ENCODE measurements around the gene CCDC90B. TPM values are rescaled to one million over a fixed set of nuclear protein-coding genes. Genes with fewer than 3 reads are reported as not detected.

The CCDC90B gene
- total RNA-seq (2021; fragmentation: NEBNext Ultra II Directional; extraction: Animal tissue kit (Norgen Biotek cat#: 25700)), result 10 to 100 TPM; 44.0 to 57.9 (median 50.2) TPM
- long read RNA-seq, full-length matches to known transcripts, result 70 of 96 reads
- long read RNA-seq, partial matches to known transcripts, result 8 of 96 reads
- long read RNA-seq, other reads (novel, unspliced or antisense), result 18 of 96 reads

DNA sequence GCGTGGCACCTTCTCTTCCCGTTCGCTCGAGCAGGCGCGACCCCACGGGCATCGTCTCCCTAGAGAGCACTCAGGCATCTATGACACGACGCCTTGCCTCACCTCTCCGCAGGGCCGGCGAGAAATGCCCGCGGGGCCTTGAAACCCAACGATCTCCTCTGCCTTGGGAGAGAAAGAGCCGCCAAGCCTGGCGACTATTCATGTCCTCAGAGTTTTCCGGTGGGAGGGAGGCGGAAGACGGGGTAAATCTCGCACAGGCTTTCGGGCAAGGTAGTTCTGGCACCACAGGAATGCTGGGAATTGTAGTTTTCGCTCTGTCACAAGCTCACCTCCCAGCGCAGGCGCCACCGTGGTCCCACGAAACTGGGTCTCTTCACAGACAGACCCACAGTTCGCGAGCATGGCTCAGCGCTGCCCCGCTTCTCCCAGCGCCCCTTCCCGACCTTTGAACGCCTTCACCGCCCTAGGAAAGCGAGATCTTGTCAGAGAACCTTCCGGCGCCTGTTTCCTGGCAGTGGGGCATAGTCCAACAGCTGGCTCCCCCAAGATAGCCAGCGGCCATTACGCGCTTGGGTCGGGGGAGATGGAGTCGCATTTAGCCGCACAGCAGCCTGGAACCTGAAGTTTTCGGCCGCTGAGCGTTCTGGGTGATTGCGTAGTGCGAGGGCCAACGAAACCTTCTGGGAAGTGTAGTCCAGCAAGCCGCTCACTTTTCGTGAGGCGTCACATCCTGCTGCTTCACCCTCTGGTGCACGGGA is at the start of gene CCDC90B:
TSS of gene CCDC90B (minus strand) at position 597 of the 758 bp plus-strand sequence. CDS start at position 202, 395 bp downstream.
- DNase-seq, result peak; percentile 96
- TF ChIP-seq, protein P1, sequence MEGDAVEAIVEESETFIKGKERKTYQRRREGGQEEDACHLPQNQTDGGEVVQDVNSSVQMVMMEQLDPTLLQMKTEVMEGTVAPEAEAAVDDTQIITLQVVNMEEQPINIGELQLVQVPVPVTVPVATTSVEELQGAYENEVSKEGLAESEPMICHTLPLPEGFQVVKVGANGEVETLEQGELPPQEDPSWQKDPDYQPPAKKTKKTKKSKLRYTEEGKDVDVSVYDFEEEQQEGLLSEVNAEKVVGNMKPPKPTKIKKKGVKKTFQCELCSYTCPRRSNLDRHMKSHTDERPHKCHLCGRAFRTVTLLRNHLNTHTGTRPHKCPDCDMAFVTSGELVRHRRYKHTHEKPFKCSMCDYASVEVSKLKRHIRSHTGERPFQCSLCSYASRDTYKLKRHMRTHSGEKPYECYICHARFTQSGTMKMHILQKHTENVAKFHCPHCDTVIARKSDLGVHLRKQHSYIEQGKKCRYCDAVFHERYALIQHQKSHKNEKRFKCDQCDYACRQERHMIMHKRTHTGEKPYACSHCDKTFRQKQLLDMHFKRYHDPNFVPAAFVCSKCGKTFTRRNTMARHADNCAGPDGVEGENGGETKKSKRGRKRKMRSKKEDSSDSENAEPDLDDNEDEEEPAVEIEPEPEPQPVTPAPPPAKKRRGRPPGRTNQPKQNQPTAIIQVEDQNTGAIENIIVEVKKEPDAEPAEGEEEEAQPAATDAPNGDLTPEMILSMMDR (IDR thresholded peaks at IDR 0.05), result no peak
- peaks cover 51% of the 10 kb centered on the region for H3K4me1 Mint-ChIP-seq (ENCODE audit: low read depth)
- peak within 1 kb of the TSS; percentile 99 for H3K27ac Mint-ChIP-seq
- peaks cover 8% of the 10 kb centered on the region for H3K36me3 Mint-ChIP-seq (ENCODE audit: low read depth)
- no peaks in the 10 kb centered on the region for H3K9me3 Mint-ChIP-seq
- H3K4me3 Mint-ChIP-seq, result peak within 1 kb of the TSS; percentile 91
- no peaks in the 10 kb centered on the region for H3K27me3 Mint-ChIP-seq (ENCODE audit: insufficient read depth)

DNA sequence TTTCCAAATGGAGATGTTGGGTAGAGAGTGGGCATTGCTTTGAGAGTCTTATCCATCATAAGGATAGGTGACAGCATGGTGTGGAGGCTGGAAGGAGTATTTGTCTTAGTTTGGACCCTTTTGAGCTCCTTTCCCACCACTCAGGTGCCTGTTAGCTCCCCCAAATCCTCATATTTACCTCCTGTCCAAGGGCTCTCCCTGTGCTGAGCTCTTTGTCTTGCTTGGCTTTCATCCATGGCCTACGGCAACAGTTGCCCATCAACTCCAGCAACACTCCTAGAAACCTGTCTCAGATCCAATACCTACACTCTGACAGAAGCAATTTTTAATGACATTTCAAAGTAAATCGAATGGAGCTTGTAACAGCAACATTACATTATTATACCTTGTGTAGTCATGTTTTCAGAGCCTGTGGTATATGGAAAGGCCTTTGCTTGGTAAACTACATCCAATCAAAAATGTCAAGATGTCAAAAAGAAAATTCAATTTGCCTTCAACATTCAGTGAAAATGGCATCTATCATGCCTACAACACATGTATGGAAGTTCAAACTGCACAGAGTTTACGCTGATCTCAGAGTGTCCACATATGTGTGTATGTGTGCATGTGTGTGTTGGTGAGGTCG is 49.4 kb upstream of the CCDC90B start:
- Mint-ChIP-seq H3K4me3 (no peak overlapping the region), H3K9me3 (no peaks in the 10 kb centered on the region; the same call in 1 of the 2 replicates), H3K27me3 (ENCODE audit: insufficient read depth) (no peaks in the 10 kb centered on the region), H3K36me3 (ENCODE audit: low read depth) (no peaks in the 10 kb centered on the region), H3K27ac (no peak overlapping the region), H3K4me1 (ENCODE audit: low read depth) (no peaks in the 10 kb centered on the region)
- TF ChIP-seq, protein P1 (IDR thresholded peaks at IDR 0.05), result no peak
- no peak for DNase-seq

DNA sequence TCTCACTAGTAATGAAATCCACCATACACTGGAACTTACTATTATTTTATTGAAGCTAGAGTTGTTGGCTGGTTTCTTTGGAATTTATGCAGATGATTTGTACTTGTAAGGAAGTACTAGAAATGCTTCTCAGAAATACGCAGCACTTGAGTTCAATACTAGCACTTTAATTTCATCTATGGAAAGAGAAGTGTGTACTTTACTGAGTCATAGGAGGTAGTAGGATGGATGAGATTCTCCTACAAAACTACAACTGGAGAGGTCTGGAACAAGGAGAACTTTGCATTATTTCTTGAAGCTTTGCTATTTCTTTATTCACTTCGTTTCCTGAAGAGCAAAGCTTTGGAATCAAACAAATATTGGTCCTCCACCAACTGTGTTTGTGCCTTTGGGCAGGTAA is 44.1 kb upstream of the CCDC90B start:
- H3K4me3 Mint-ChIP-seq, result no peak overlapping the region
- peaks cover 3% of the 10 kb centered on the region; the same call in 1 of the 2 replicates for H3K27me3 Mint-ChIP-seq (ENCODE audit: insufficient read depth)
- TF ChIP-seq, protein P1 (IDR thresholded peaks at IDR 0.05), result no peak
- H3K36me3 Mint-ChIP-seq (ENCODE audit: low read depth), result no peaks in the 10 kb centered on the region
- no peaks in the 10 kb centered on the region; the same call in 1 of the 2 replicates for H3K9me3 Mint-ChIP-seq
- H3K4me1 Mint-ChIP-seq (ENCODE audit: low read depth), result no peaks in the 10 kb centered on the region
- H3K27ac Mint-ChIP-seq, result no peak overlapping the region
- no peak for DNase-seq

GRCh38 chr11:83326326-83326725 is 40.2 kb upstream of the CCDC90B start:
- Mint-ChIP-seq H3K36me3 (ENCODE audit: low read depth) (no peaks in the 10 kb centered on the region), H3K9me3 (no peaks in the 10 kb centered on the region; the same call in 1 of the 2 replicates), H3K4me3 (no peak overlapping the region), H3K27ac (no peak overlapping the region), H3K4me1 (ENCODE audit: low read depth) (no peaks in the 10 kb centered on the region), H3K27me3 (ENCODE audit: insufficient read depth) (peaks cover 4% of the 10 kb centered on the region; the same call in 1 of the 2 replicates)
- TF ChIP-seq, protein P1 (IDR thresholded peaks at IDR 0.05), result no peak
- no peak for DNase-seq

GRCh38 chr11:83319346-83319745 is 33.2 kb upstream of the CCDC90B start:
- Mint-ChIP-seq H3K27me3 (ENCODE audit: insufficient read depth) (peaks cover 1% of the 10 kb centered on the region; the same call in 1 of the 2 replicates), H3K36me3 (ENCODE audit: low read depth) (no peaks in the 10 kb centered on the region), H3K4me3 (no peak overlapping the region), H3K9me3 (no peaks in the 10 kb centered on the region), H3K27ac (no peak overlapping the region), H3K4me1 (ENCODE audit: low read depth) (no peaks in the 10 kb centered on the region)
- no peak for DNase-seq
- TF ChIP-seq, protein P1 (IDR thresholded peaks at IDR 0.05), result no peak

All from HFFc6 (cell line).